DOHH2 (cell line): ENCODE measurements around the gene MAB21L3.

Experiments used
- H3F3A ChIP-seq: fragments of 200-600 bp; sonication (generic), shearing (Covaris generic); 2 replicates; pipeline ENCODE4 v1.6.0; 2016; ENCODE audit warnings: antibody characterized with exemption, mild to moderate bottlenecking; ENCODE audit not compliant: control insufficient read depth, insufficient read depth
- H3K27ac ChIP-seq: fragments of 200-600 bp; sonication (generic); 2 replicates; pipeline ENCODE4 v1.5.1; 2014; ENCODE audit warnings: low read depth, mild to moderate bottlenecking, low read length, moderate library complexity
- H3K27me3 ChIP-seq: fragments of 200-600 bp; sonication (generic); 2 replicates; pipeline ENCODE4 v1.6.1; 2014; ENCODE audit warnings: mild to moderate bottlenecking, low read length, mixed read lengths; ENCODE audit not compliant: control insufficient read depth
- H3K36me3 ChIP-seq: fragments of 200-600 bp; sonication (generic); 2 replicates; pipeline ENCODE4 v1.6.1; 2014; ENCODE audit warnings: mild to moderate bottlenecking, low read length, moderate library complexity, mixed read lengths; ENCODE audit not compliant: control insufficient read depth
- H3K4me1 ChIP-seq: fragments of 200-600 bp; sonication (generic); 2 replicates; pipeline ENCODE4 v1.6.1; 2014; ENCODE audit warnings: mild to moderate bottlenecking, low read length, mixed read lengths; ENCODE audit not compliant: control insufficient read depth
- H3K4me2 ChIP-seq: fragments of 200-600 bp; sonication (generic); 2 replicates; pipeline ENCODE4 v1.6.0; 2014; ENCODE audit warnings: mild to moderate bottlenecking, low read length, moderate library complexity
- H3K4me3 ChIP-seq: fragments of 200-600 bp; sonication (generic); 2 replicates; pipeline ENCODE4 v1.5.1; 2014; ENCODE audit warnings: mild to moderate bottlenecking, low read length, mixed read lengths
- H3K79me2 ChIP-seq: fragments of 200-600 bp; sonication (generic); 2 replicates; pipeline ENCODE4 v1.6.1; 2014; ENCODE audit warnings: mild to moderate bottlenecking, low read length, mixed read lengths; ENCODE audit not compliant: control insufficient read depth
- H3K9me2 ChIP-seq: fragments of 200-600 bp; sonication (generic); replicated peaks from 2 replicates; pipeline ENCODE4 v1.6.1; 2014; ENCODE audit warnings: mild to moderate bottlenecking, low read length, mixed read lengths; ENCODE audit not compliant: control insufficient read depth
- H3K9me3 ChIP-seq: fragments of 200-600 bp; sonication (generic); 2 replicates; pipeline ENCODE4 v1.6.1; 2014; ENCODE audit warnings: antibody characterized with exemption, low read length, mixed read lengths; ENCODE audit not compliant: control insufficient read depth, insufficient read depth
- H4K20me1 ChIP-seq: fragments of 200-600 bp; sonication (generic); 2 replicates; pipeline ENCODE4 v1.6.0; 2014; ENCODE audit warnings: low read depth, mild to moderate bottlenecking, antibody characterized with exemption, low read length, moderate library complexity; ENCODE audit not compliant: control insufficient read depth, insufficient read depth
- EZH2phosphoT487 ChIP-seq: fragments of 200-600 bp; sonication (generic); IDR thresholded peaks from 2 replicates; pipeline ENCODE4 v1.6.1; 2017; ENCODE audit warnings: borderline replicate concordance, mild to moderate bottlenecking, antibody characterized with exemption, low read length, moderate library complexity, mixed read lengths
- TF ChIP-seq, protein P1 (sequence below): fragments of 200-600 bp; sonication (generic); IDR thresholded peaks from one replicate; pipeline ENCODE4 v1.5.1; 2014; ENCODE audit warnings: antibody characterized with exemption, mild to moderate bottlenecking, low read depth, low read length; ENCODE audit not compliant: poor library complexity, severe bottlenecking

The MAB21L3 gene

DNA sequence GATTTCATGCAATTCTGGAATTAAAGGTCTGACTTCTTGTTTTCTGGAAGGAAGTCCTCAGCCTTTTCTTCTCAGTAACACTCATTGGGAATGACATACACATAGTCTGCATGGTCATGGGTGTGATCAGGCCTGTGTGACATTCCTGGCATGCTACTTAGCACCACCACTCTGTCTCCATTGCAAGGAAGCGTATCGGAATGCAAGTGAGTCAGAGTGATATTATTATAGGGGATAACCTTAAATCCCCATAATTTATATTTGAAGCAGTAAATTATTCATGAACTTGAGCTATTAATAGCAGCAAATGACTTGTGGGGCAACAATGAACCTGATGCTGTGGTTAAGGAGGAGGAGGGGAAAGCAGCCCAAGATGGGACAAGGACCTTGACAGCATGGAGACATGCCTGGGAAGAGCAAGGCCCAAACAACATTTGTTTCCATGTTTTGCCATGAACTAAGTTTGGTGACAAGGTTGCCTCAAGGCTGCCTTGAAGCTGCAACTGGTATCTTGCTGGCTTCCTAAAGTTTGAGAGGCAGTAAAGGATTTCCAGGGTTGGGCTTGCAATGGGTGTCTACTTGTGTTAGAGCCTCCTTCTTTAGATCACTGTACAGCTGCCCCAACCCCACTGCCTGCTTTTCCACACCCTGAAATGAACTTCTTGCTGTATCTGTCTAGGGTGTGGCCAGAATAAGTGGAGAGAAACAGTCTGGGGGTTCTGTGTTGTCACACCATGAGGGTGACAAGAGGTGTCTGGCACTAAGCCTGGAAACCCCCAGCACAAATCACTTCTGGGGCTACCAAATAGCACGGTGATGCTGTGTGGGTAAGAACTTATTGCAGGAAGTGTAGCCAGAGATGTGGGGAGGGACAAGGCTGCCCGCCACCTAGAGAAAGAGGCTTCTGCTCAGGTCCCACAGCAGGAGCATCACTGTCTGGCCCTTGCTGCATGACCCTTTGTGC, 4.6 kb downstream of the MAB21L3 start:
- H3K27ac ChIP-seq: no peak overlapping the region
- no peaks in the 10 kb centered on the region for H3F3A ChIP-seq
- H3K79me2 ChIP-seq: no peaks in the 10 kb centered on the region
- no peak overlapping the region for H3K4me3 ChIP-seq
- H4K20me1 ChIP-seq: no peaks in the 10 kb centered on the region
- TF ChIP-seq, protein P1, sequence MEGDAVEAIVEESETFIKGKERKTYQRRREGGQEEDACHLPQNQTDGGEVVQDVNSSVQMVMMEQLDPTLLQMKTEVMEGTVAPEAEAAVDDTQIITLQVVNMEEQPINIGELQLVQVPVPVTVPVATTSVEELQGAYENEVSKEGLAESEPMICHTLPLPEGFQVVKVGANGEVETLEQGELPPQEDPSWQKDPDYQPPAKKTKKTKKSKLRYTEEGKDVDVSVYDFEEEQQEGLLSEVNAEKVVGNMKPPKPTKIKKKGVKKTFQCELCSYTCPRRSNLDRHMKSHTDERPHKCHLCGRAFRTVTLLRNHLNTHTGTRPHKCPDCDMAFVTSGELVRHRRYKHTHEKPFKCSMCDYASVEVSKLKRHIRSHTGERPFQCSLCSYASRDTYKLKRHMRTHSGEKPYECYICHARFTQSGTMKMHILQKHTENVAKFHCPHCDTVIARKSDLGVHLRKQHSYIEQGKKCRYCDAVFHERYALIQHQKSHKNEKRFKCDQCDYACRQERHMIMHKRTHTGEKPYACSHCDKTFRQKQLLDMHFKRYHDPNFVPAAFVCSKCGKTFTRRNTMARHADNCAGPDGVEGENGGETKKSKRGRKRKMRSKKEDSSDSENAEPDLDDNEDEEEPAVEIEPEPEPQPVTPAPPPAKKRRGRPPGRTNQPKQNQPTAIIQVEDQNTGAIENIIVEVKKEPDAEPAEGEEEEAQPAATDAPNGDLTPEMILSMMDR: no peak
- TF ChIP-seq EZH2phosphoT487: no peak
- H3K4me2 ChIP-seq: no peak overlapping the region
- H3K36me3 ChIP-seq: no peaks in the 10 kb centered on the region
- H3K9me2 ChIP-seq: no peaks in the 10 kb centered on the region
- H3K4me1 ChIP-seq: peaks cover 8% of the 10 kb centered on the region; the same call in 1 of the 2 replicates
- no peaks in the 10 kb centered on the region for H3K9me3 ChIP-seq
- peaks cover 3% of the 10 kb centered on the region; the same call in 1 of the 2 replicates for H3K27me3 ChIP-seq

DNA sequence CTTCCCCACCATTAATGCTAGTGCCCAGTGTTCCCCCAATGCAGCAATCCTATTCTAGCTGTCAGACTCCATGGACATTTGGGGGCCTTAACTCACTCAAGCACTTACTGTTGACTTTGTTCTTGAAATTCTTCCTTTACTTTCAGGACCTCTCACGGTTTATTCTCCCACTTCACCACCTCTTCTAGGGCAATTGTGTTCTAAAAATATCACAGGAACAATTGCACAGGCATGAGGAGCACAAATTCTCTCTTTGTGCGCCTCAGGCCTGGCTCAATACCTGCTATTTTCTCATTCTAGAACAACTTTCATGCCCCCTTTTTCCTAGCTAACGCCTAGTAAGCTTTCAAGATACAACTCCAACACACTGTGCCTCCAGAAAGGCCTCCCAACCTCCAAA, 7.3 kb downstream of the MAB21L3 start:
- H3K79me2 ChIP-seq: no peaks in the 10 kb centered on the region
- no peak overlapping the region for H3K4me3 ChIP-seq
- peaks cover 10% of the 10 kb centered on the region for H3K27me3 ChIP-seq
- H3K9me2 ChIP-seq: no peaks in the 10 kb centered on the region
- H3K36me3 ChIP-seq: no peaks in the 10 kb centered on the region
- H3K9me3 ChIP-seq: no peaks in the 10 kb centered on the region
- no peaks in the 10 kb centered on the region for H4K20me1 ChIP-seq
- H3K4me2 ChIP-seq: no peak overlapping the region
- H3K27ac ChIP-seq: no peak overlapping the region
- H3K4me1 ChIP-seq: no peaks in the 10 kb centered on the region
- TF ChIP-seq EZH2phosphoT487: no peak
- TF ChIP-seq, protein P1: no peak
- H3F3A ChIP-seq: no peaks in the 10 kb centered on the region

DNA sequence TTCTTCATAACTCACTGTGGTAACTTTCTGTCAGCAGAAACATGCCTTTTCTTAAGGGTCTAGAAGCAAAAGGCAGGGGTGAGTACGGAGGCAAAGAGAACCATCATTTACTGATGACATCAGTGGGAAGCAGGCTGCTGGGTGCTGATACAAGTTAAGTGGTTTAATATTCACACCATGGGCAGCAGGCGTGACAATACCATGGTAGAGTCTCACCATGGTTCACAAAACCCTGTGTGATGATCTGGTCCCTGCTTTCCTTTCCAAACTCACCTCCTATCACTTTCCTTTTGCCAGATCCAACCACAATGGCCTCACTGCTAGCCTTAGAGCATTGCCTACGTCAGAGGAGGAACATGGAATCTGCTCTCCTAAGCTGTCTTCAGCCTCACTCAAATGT, 8.7 kb downstream of the MAB21L3 start:
- Histone ChIP-seq H3K79me2 (no peaks in the 10 kb centered on the region), H3K4me2 (no peak overlapping the region), H3F3A (no peaks in the 10 kb centered on the region), H3K27me3 (peaks cover 15% of the 10 kb centered on the region), H3K4me3 (no peak overlapping the region), H3K36me3 (no peaks in the 10 kb centered on the region), H3K27ac (no peak overlapping the region), H3K9me2 (no peaks in the 10 kb centered on the region), H4K20me1 (no peaks in the 10 kb centered on the region), H3K4me1 (no peaks in the 10 kb centered on the region), H3K9me3 (no peaks in the 10 kb centered on the region)
- TF ChIP-seq, protein P1: no peak
- no peak for TF ChIP-seq EZH2phosphoT487
